ENCODE results near the gene SAMD4A. TPM values are rescaled to one million over a fixed set of nuclear protein-coding genes. Genes with fewer than 3 reads are reported as not detected.

Gene SAMD4A
- total RNA-seq, 1 experiment from 2014 or later, result 2.9 TPM

DNA sequence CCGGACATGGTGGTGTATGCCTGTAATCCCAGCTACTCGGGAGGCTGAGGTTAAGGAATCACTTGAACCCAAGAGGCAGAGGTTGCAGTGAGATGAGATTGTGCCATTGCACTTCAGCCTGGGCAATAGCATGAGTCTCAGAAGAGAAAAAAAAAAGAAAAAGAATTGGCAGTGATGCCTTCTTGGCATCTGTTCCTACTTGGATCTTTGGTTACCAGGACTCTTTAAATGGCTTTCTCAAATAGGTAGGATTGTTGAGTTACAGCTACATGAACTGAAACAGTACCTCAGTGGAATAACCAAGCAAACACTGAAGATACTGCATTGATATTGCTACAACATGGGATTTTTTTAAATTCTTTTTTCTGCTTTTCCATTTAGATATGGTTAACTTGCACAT is 136.8 kb downstream of the SAMD4A start:
- in situ Hi-C loops (cut with HindIII; ENCODE audit: low pct_unique_long_range_greater_than_20kb, low sequenced_read_pairs), result no loop called here
- DNase-seq (ENCODE audit: low read depth), result no peak

DNA sequence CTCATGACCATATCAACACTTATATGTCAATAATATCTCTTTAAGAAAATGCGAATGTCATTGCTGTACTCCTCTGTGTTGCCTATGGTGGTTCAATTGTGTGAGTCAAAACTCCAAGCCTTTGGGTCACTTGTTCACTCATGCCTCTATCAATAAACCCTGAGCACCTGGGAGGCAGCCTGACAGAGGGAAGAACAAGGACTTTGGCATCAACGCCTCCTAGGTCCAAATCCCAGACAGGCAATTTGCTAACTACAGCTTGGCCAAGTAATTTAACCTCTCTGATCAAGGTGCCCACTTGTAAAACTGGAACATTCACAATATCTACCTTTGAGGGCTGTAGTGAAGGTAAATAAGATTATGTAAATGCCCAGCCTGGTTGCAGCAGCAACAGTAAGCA is 137.8 kb downstream of the SAMD4A start:
- DNase-seq (ENCODE audit: low read depth), result no peak
- in situ Hi-C loops (cut with HindIII; ENCODE audit: low pct_unique_long_range_greater_than_20kb, low sequenced_read_pairs), result no loop called here

DNA sequence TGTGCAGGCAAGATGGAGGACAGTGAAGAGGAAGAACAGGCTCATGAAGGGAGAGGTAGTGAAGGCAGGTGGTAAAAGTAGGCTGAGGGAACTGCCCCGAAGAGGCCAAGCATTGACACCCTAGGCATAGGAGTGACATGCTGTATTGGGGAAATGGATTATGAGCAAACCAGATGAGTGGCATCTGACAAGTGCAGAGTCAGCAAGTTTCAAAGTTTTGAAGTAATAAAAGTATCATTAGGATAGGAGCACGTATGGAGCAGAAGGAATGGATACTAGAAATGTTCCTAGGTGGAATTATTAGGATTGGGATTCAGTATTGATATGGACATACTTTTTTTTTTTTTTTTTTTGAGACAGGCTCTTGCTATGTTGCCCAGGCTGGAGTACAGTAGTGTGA is 139.8 kb downstream of the SAMD4A start:
- DNase-seq (ENCODE audit: low read depth), result no peak
- in situ Hi-C loops (cut with HindIII; ENCODE audit: low pct_unique_long_range_greater_than_20kb, low sequenced_read_pairs), result no loop called here

DNA sequence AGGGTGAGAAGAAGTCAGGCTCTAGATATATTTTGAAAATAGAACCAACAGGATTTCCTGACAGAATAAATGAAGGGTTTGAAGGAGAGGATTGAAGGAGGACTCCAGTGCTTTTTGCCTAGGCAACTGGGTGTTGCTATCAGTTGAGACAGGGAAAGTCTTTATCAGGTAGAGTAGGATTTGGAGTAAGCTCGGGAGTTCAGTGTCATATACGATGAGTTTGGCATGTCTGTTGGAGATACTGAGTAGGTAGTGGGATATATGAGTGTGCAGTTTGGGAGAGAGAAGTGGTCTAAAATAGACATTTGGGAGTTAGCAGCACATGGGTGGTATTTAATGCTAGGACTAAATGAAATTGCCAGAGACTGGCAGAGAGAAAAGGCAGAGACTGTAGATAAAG is 141.2 kb downstream of the SAMD4A start:
- in situ Hi-C loops (cut with HindIII; ENCODE audit: low pct_unique_long_range_greater_than_20kb, low sequenced_read_pairs), result no loop called here

DNA sequence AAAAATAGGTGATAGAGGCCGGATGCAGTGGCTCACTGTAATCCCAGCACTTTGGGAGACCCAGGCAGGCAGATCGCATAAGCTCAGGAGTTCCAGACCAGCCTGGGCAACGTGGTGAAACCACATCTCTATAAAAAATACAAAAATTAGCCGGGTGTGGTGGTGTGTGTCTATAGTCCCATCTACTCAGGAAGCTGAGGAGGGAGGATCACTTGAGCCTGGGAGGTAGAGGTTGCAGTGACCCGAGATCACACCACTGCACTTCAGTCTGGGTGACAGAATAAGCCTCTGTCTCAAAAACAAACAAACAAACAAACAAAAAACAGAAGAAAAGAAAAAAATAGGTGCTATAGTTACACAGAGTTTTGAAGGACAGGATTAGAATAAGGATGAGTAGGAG is 142.1 kb downstream of the SAMD4A start:
- in situ Hi-C loops (cut with HindIII; ENCODE audit: low pct_unique_long_range_greater_than_20kb, low sequenced_read_pairs), result no loop called here
- no peak for DNase-seq (ENCODE audit: low read depth)

More for the DNA sequence above, 141.2 kb downstream of the SAMD4A start:
- no peak for DNase-seq (ENCODE audit: low read depth)

DNA sequence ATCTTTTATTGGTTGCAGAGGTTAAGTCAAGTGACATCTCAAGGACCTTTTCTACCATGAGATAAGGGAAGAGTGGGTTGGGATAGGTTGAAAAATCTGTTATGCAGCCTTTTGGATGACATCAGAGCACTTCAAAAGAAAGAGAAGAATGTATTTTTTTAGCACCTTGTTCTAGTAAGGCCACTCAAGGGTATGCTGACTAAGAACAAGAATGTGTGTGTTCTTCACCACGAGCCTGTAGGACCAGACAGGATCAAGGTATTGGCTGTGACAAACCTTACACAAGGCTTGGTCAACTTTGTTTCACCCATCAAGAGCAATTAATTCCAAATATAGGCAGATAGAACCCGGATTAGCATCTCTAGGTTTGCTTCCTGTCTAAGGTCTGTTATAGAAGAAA is 142.5 kb downstream of the SAMD4A start:
- no peak for DNase-seq (ENCODE audit: low read depth)
- in situ Hi-C loops (cut with HindIII; ENCODE audit: low pct_unique_long_range_greater_than_20kb, low sequenced_read_pairs), result no loop called here

DNA sequence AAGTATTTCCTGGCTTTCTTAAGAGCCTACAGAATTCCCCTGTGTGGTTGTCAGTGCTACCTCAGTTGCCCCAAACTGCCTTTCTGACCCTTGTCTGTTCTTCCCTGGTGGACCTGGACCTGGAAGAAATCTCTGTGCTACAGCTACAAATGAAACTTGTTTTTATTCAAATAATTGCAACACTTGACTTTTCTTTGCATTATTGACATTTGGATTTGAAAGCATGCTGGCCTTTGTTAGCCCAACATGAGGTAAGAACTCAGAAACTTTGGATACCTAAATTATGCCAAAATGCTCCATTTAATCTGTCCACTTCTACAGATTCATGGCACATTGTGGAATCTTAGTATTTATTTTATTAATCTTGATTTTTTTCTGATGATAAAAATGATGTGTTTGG is 142.9 kb downstream of the SAMD4A start:
- DNase-seq (ENCODE audit: low read depth), result no peak
- in situ Hi-C loops (cut with HindIII; ENCODE audit: low pct_unique_long_range_greater_than_20kb, low sequenced_read_pairs), result no loop called here

DNA sequence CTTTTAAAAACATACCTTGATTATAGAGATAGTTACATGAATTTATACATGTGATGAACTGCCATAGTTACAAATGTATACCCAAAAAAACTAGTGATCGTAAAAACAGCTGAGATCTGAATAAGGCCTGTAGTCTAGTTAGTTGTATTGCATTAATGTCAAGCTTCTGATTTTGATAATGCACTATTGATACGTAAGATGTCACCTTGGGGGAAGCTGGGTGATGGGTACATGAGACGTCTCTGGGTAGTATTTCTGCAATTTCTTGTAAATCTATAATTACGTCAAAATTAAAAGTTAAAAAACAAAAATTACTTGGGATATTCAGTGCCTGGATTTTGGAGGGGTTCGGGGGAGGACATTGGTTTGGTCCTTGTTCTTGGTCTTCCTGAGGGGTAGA is 144.4 kb downstream of the SAMD4A start:
- no peak for DNase-seq (ENCODE audit: low read depth)
- in situ Hi-C loops (cut with HindIII; ENCODE audit: low pct_unique_long_range_greater_than_20kb, low sequenced_read_pairs), result no loop called here

DNA sequence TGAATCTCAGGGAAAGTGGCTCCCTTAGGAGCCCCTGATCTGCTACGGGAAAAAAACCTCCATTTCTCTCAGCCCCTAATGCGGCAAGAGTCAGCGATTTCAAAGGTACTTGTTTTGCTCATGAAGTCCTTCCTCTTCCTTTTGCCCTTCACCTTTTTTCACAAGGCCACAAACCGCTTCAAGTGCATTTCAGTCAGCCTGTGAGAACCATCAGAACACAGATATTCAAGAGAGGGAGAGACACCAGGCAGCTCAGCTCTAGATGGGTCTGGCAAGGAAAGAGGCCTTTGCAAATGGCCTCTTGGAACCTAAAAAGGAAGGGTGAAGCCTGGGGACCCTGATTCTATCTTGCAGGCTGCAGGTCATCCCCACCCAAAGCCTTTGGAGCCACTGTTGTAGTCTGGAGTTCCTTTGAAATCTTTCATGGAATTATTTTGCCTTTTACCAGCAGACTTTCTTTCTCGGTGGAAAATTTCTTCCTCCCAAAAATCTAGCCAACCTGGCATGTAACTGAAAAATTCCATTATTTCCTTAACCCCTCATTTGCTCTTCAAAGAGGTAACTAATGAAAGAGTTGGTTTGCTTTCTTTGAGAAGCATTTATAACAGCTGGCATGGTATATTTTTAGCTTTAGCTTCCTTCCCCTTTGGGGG is 145.0 kb downstream of the SAMD4A start:
- in situ Hi-C loops (cut with HindIII; ENCODE audit: low pct_unique_long_range_greater_than_20kb, low sequenced_read_pairs), result no loop called here
- no peak for DNase-seq (ENCODE audit: low read depth)

DNA sequence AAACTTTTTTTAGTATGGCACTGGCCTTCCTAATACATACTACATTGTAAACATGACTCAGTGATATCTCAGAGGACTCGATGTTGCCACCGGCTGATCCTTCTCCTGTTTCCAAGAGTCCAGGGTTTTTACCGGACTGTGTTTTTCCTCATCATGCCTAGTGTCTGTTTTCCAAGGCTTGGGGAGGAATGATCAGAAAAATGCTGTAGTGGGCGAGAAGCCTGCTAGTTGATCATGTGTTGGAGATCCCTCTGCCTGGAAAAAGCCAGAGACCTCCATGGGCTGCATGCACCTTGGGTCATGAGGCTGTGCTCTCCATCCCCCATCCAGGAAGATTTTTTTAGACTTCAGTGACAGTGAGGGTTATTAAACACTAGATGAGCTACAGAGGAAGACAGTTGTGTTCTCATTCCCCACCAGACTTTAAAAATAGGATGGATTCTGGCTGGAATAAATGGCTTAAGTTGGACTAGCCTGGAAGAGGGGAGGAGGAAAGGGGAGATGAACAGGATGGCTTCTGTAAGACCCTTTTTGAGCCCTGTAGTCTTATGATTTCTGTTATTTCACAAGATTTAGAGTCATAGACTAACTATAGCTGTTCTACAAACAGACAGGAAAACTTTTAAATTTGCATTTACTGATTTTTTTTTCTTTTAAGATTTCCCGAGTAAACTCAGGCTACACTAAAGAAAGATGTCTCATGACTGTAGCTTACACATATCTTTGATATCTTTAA is 145.7 kb downstream of the SAMD4A start:
- DNase-seq (ENCODE audit: low read depth), result no peak
- in situ Hi-C loops (cut with HindIII; ENCODE audit: low pct_unique_long_range_greater_than_20kb, low sequenced_read_pairs), result no loop called here

DNA sequence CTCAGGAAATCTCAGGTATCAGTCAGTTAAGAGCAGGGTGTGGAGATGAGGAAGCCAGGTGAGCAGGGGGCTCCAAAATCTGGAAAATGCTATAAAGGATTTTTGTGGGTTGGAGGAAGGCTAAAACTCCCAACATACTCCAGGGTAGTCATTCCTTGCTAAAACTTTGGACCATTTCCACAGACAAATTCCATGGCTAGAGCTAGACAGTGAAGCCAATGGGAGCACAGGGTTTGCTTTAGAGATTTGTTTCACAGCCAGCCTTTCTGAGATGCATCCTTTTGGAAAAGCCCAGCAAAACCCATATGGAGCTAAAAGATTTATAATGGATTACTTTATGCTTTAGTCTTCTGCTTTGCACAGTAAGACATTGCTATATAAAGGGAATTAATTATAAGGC is 146.5 kb downstream of the SAMD4A start:
- in situ Hi-C loops (cut with HindIII; ENCODE audit: low pct_unique_long_range_greater_than_20kb, low sequenced_read_pairs), result no loop called here
- DNase-seq (ENCODE audit: low read depth), result no peak

DNA sequence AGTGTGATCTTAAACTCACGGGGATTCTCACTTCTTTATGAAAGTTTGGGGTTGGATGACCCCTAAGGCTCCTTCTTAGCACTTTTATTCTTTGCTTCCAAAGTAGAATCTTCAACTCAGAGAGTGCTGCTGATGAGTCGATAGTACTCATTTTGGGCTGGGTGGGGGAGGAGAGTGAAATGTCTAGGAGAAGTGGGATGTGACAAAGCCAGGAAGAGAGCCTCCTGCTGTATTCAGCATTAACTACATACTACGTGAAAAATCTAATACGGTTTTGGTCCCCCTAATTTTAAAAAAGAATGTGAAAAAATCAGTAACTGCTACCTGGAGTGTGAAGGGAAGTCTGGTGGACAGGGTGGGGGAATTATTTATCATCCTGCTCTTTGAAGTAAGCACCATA is 148.3 kb downstream of the SAMD4A start:
- in situ Hi-C loops (cut with HindIII; ENCODE audit: low pct_unique_long_range_greater_than_20kb, low sequenced_read_pairs), result no loop called here
- DNase-seq (ENCODE audit: low read depth), result no peak

DNA sequence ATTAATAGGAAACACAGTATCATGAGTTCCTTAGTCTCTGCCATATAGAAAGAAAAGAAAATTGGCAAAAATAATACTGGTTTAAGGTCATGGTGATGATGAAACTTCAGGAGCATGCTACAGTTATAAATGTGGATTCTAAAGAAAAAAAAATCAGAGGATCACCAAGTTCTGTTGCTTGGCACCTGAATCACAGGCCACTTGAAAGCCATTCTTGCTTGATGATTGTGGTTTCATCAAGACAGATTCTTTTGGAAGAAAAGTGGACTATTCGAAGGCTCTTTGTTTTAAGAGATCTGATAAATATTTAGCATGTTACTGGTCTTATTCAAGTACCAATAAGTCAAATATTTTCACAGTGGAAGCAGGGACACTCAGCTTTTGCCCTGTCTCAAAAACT is 148.9 kb downstream of the SAMD4A start:
- in situ Hi-C loops (cut with HindIII; ENCODE audit: low pct_unique_long_range_greater_than_20kb, low sequenced_read_pairs), result no loop called here
- no peak for DNase-seq (ENCODE audit: low read depth)

DNA sequence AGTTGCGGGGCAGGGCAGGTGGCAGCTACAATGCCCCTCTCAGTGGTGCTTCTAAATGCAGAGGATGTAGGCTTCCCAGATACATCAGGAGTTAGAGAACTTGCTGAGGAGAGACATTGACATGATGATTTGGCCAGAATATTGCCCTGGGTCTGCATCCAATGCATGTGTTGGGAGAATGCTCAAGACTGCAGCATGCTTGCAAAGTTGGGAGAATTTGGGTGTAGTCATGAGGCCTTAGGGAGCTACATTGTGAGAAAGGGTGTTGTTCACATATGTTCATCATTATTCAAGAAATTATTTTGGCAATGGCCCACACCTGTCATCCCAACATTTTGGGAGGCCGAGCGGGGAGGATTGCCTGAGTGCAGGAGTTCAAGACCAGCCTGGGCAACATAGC is 149.9 kb downstream of the SAMD4A start:
- no peak for DNase-seq (ENCODE audit: low read depth)
- in situ Hi-C loops (cut with HindIII; ENCODE audit: low pct_unique_long_range_greater_than_20kb, low sequenced_read_pairs), result no loop called here

DNA sequence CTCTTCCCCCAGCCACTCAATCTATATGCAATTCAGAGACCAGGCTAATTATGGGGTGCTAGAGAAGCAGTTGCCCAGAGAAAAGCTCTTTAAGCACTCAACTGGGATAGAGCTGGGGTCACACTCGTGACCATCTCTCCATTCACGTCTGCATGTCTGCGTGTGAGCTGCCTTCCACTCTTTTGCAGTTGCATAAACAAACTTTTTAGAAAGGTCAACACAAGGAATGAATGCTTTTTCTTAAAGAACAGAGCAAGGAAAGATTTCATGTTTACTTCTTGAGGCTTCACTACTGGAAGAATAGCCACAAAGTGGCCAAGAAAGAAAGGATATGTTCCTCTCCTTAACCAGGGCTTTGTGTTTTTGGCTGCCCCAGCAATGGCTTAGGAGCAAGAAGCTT is 151.1 kb downstream of the SAMD4A start:
- in situ Hi-C loops (cut with HindIII; ENCODE audit: low pct_unique_long_range_greater_than_20kb, low sequenced_read_pairs), result no loop called here
- no peak for DNase-seq (ENCODE audit: low read depth)

DNA sequence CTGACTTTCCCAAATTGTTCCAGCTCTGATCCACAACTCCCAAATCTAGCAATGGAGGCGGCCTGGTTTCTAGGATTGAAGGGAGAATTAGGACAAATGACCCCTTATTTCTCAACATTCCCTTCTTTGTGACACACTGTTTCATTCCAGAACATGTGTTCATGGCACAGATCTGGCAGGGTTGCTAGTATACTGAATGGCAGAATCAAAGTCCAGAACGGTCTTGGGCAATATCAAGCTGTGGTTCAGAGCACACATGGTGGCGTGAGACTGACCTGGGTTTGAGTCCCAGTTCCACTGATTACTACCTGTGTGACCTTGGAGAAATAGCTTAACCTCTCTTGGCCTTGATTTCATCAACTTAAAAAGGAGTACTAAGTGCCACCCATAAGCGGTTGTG is 152.5 kb downstream of the SAMD4A start:
- DNase-seq (ENCODE audit: low read depth), result no peak
- in situ Hi-C loops (cut with HindIII; ENCODE audit: low pct_unique_long_range_greater_than_20kb, low sequenced_read_pairs), result no loop called here

DNA sequence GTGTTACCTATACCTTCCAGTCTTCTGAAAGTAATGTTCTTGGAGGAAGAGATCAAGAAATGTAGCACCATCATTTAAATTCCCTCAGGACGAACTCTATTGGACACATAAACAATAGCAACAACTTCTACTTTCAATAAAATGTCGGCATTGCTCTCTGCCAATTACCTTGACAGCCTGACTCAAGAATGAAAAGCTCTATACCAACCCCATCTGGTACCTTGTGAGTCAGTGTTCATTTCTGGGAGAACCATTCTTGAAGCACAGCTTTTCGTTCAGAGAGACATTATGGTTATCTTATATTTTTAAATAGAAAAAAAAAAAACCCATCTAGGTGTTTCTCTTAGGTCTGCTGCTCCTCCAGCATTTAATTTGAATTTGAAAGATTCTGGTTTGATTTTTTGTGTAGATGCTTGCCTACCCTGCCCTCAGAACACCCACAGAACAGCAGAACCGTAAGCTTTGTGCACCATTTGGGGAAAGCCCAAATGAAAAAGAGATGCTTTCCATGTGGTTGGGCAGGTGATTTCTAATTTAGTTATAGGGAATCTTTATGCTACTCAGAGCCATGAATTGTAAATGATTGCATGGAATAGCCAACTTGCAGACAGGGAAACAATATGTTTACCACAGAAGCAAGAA is 156.0 kb downstream of the SAMD4A start:
- no peak for DNase-seq (ENCODE audit: low read depth)
- in situ Hi-C loops (cut with HindIII; ENCODE audit: low pct_unique_long_range_greater_than_20kb, low sequenced_read_pairs), result no loop called here

DNA sequence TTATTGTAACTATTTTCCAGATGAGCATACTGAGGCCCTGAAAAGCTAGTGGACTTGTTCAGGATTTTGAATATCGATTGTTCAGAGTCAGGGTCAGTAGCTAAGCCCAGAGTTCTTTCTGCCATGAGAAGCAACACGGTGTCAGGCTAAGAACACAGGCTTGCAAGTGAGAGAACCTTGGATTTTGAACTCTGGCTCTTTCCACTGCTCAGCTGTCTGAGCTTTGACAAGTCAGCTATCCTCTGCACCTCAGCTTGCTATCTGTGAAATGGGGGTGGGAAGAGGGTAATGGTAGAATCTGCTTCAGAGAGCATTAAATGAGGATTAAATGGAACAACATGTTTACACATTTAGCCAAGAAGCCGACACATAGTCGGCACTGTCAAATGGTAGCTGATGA is 157.2 kb downstream of the SAMD4A start:
- in situ Hi-C loops (cut with HindIII; ENCODE audit: low pct_unique_long_range_greater_than_20kb, low sequenced_read_pairs), result no loop called here
- no peak for DNase-seq (ENCODE audit: low read depth)

DNA sequence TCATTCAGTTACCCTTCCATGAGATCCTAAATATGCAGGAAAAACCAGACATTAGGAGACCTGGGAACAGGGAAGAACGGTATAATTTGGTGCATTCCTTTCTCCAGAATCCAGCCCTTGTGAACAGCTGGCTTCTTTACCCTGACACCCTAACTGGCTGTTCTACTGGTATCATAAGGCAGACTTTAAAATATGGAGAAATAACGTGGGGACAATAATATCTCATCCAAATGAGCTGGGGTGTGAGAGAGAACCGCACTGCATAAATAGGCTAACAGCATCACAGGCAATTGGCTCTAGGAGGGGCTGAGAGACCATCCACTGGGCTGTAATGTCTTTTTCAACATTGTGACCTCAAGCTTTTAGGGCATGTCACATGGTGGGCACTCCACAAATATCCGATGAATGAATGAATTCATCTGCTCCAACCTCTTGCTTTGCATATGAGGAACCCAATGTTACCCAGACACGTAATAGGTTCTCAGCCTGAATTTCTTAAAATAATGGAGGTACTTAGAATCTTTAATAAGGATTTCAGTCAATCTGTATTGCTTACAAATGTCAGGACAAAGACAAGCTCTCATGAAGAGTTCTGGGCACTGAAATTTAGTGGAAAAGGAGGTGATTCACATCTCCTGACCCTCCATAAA is 157.9 kb downstream of the SAMD4A start:
- in situ Hi-C loops (cut with HindIII; ENCODE audit: low pct_unique_long_range_greater_than_20kb, low sequenced_read_pairs), result no loop called here
- DNase-seq (ENCODE audit: low read depth), result no peak
